ENCODE measurements around the gene ADD3.

Gene ADD3

DNA sequence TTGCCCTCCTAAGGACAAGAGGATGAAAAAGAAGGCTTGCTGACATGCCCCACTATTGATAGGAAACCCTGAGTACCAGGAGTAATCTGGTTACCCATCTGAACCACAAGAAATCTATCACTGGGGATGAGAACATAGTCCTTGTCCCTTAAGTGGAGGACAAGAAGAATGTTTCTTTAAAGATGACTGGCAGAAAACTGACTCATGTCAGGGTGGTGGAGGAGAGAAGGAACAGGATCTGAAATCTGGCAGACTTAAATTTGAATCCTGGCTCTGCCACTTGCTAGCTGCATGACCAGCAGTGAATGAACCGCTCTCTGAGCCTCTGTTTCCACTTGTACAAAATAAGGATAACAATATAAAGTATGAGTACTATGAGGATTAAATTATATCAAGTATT, 45.5 kb upstream of the ADD3 start:
- POLR2A ChIA-PET, result no interaction called here
- DNase-seq (ENCODE audit: extremely low spot score), result no peak

DNA sequence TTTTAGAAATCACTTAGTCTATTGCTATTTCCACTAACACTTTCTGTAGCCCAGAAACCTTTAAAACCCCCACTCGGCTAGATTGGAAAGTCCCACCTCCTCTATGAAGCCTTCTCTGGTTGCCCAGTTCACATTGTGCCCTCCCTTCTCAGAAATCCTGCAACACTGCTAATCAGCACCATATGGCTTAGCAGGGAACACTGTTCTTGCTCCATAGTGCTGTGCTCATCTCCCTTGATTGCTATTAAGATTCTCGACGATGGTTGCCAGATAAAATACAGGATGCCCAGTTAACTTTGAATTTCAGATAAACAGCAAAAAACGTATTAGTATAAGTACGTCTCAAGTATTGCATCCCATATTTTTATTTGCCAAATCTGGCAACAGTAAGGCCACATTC, 44.3 kb upstream of the ADD3 start:
- CTCF ChIA-PET, result interaction anchor here (0.9 to 1.1 kb wide), 2 partner anchors 15 to 19 kb away, joined by 3 read pairs; no protein-coding TSS in a partner anchor
- DNase-seq (ENCODE audit: extremely low spot score), result no peak

More for the DNA sequence above, 45.5 kb upstream of the ADD3 start:
- CTCF ChIA-PET, result interaction anchor here (1.0 kb wide), 1 partner anchor 16 kb away, joined by 3 read pairs; no protein-coding TSS in a partner anchor
- TF ChIP-seq, protein P1, sequence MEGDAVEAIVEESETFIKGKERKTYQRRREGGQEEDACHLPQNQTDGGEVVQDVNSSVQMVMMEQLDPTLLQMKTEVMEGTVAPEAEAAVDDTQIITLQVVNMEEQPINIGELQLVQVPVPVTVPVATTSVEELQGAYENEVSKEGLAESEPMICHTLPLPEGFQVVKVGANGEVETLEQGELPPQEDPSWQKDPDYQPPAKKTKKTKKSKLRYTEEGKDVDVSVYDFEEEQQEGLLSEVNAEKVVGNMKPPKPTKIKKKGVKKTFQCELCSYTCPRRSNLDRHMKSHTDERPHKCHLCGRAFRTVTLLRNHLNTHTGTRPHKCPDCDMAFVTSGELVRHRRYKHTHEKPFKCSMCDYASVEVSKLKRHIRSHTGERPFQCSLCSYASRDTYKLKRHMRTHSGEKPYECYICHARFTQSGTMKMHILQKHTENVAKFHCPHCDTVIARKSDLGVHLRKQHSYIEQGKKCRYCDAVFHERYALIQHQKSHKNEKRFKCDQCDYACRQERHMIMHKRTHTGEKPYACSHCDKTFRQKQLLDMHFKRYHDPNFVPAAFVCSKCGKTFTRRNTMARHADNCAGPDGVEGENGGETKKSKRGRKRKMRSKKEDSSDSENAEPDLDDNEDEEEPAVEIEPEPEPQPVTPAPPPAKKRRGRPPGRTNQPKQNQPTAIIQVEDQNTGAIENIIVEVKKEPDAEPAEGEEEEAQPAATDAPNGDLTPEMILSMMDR (IDR thresholded peaks at IDR 0.05; ENCODE audit: control extremely low read depth, extremely low read depth, low read depth, missing control alignments), result no peak

DNA sequence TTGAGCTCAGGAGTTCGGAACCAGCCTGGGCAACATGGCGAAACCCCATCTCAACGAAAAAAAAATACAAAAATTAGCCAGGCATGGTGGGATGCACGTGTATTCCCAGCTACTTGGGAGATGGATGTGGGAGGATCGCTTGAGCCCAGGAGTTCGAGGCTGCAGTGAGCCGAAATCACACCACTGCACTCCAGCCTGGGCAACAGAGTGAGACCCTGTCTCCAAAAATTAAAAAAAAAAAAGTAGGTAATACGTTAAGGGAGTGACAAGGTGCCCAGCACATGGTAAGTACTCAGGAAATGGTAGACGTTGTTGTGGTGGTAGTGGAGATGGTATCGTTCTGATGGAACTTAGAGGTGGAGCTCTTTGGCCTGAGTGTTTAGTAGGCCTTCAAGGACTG, 43.5 kb upstream of the ADD3 start:
- DNase-seq (ENCODE audit: extremely low spot score), result no peak
- CTCF ChIA-PET, result interaction anchor here (1.1 kb wide), 1 partner anchor 14 kb away, joined by 3 read pairs; no protein-coding TSS in a partner anchor
- TF ChIP-seq, protein P1 (IDR thresholded peaks at IDR 0.05; ENCODE audit: control extremely low read depth, extremely low read depth, low read depth, missing control alignments), result no peak
- POLR2A ChIA-PET, result no interaction called here

More for the DNA sequence above, 44.3 kb upstream of the ADD3 start:
- POLR2A ChIA-PET, result no interaction called here
- TF ChIP-seq, protein P1 (IDR thresholded peaks at IDR 0.05; ENCODE audit: control extremely low read depth, extremely low read depth, low read depth, missing control alignments), result no peak

DNA sequence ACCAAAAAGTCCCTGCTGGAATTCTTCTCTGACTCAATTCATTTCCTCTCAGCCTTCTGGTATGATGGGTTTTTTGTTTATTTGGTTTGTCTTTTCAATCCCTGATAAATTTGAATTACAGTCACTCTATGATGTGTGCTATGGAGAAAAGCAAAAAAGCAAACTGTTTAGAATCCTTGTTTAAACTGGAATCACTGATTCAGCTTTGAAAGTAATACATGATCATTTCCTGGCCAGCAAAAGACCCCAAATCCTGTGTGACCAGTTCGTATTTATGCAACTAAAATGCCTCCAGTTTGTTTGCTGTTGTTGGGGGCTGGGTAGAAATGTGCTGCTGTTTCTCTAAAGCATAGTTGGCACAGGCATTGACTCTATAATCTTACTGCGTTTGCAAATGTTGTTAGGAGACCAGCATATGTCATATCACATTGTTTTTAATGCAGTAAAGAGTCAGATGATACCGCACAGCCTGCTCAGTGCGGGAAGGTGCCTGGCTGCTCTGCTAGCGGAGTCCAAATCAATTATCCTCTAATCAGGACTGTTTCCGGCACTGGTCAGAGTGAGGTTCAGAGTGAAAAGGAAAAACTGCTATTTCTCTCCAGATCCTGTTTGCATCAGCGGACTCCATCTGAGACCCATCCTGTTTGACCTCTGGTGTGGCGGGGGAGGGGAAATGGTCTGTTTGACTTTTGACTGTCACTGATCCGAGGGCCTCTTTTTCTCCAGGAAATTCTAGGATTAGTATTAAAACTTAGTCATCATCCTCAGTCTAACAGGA, 40.6 kb upstream of the ADD3 start:
- TF ChIP-seq, protein P1 (IDR thresholded peaks at IDR 0.05; ENCODE audit: control extremely low read depth, extremely low read depth, low read depth, missing control alignments), result no peak
- CTCF ChIA-PET, result interaction anchor here (1.0 to 3.9 kb wide), 4 partner anchors 9 to 129 kb away, joined by 3 to 24 read pairs (median 8); no protein-coding TSS in a partner anchor
- POLR2A ChIA-PET, result no interaction called here
- DNase-seq (ENCODE audit: extremely low spot score), result no peak

DNA sequence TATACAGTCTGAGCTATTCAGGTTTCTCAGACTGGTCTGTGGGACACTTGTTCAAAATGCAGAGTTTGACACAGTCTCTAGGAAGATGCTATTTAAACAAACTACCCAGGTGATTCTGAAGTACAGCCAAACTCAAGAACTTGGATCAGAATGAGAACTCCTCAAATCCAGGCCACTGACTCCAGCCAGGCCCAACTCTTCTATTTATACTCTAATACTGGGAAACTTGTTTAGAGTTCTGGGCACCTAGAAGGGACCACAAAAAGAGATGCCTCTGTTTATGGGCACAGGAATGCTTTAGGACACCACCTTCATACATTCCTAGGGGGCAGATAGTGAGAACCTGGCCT, 40.1 kb upstream of the ADD3 start:
- POLR2A ChIA-PET, result no interaction called here
- TF ChIP-seq, protein P1 (IDR thresholded peaks at IDR 0.05; ENCODE audit: control extremely low read depth, extremely low read depth, low read depth, missing control alignments), result no peak
- CTCF ChIA-PET, result interaction anchor here (1.0 to 3.9 kb wide), 6 partner anchors 8 to 129 kb away, joined by 3 to 24 read pairs (median 4); no protein-coding TSS in a partner anchor
- no peak for DNase-seq (ENCODE audit: extremely low spot score)

DNA sequence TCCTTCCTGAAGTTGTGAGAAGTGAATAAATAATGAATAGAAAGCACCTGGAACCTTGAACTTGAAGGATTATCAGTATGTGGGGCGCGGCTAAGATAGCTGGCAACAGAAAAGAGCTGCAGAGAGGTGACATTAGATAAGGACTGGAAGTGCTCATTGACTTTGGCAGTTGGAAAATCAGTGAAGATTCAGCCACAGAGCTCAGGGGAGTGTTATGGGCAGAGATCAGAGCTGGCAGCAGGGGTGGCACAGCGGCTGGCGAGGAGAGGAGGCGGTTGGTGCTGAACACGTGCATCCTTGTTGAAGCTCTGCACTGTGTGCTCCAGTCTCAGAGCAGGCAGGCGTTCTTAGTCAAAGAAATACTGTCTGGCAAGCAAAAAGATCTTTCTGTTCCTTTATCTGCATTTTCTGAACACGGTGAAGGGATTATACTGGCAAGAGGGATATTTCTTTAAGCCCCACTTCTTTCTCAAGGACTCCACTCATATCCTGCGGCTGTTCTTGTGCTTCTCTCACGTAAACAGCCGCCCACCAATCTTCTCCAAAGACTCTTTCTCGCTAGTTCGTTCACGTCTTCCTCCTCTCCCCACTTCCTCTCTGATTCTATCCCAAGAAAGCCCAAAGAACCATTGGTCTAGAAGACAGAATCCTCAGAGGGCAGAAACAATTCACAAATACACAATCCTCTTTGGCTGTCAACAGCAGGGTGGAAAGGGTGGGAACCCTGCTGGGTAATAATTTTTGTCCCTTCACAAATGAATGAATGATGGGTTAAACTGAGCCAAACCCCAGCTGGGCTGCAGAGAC, 38.6 kb upstream of the ADD3 start:
- POLR2A ChIA-PET, result no interaction called here
- TF ChIP-seq, protein P1 (IDR thresholded peaks at IDR 0.05; ENCODE audit: control extremely low read depth, extremely low read depth, low read depth, missing control alignments), result no peak
- CTCF ChIA-PET, result interaction anchor here (0.7 to 3.9 kb wide), 6 partner anchors 10 to 127 kb away, joined by 3 to 24 read pairs (median 4); no protein-coding TSS in a partner anchor
- no peak for DNase-seq (ENCODE audit: extremely low spot score)
